HepG2 (cell line): ENCODE measurements around the gene FBXL12. TPM values are rescaled to one million over a fixed set of nuclear protein-coding genes. Genes with fewer than 3 reads are reported as not detected.

Experiments
- ATF1 ChIP-seq: IDR thresholded peaks from 2 replicates; pipeline ENCODE4 v1.6.1; 2016; ENCODE audit warnings: mild to moderate bottlenecking, control low read depth
- CHD2 ChIP-seq: IDR thresholded peaks from 2 replicates; pipeline ENCODE4 v1.6.1; 2011; ENCODE audit warnings: low read depth, low read length, improper control_type of control experiment
- FOXO1 ChIP-seq: sonication (generic); formaldehyde crosslinking; IDR thresholded peaks from 2 replicates; pipeline ENCODE4 v1.4.0; 2020; ENCODE audit warnings: missing genetic modification reagents
- HNRNPUL1 ChIP-seq: fragments of 200-400 bp; formaldehyde crosslinking; IDR thresholded peaks from 2 replicates; pipeline ENCODE4 v1.6.1; 2017; ENCODE audit warnings: low read depth, mild to moderate bottlenecking, low read length, moderate library complexity
- NFRKB ChIP-seq: fragments of 450-650 bp; IDR thresholded peaks from 2 replicates; pipeline ENCODE4 v1.6.1; 2017
- RXRA ChIP-seq: sonication (generic); formaldehyde crosslinking; IDR thresholded peaks from 2 replicates; pipeline ENCODE4 v1.5.1; 2020; ENCODE audit warnings: missing genetic modification reagents
- SMAD3 ChIP-seq: sonication (generic); formaldehyde crosslinking; IDR thresholded peaks from 2 replicates; pipeline ENCODE4 v1.4.0; 2020; ENCODE audit warnings: missing genetic modification reagents
- TRAFD1 ChIP-seq: sonication (generic); formaldehyde crosslinking; IDR thresholded peaks from 2 replicates; pipeline ENCODE4 v1.5.1; 2020; ENCODE audit warnings: missing genetic modification reagents, mild to moderate bottlenecking, borderline replicate concordance
- ZFP36L2 ChIP-seq: sonication (generic); formaldehyde crosslinking; IDR thresholded peaks from 2 replicates; pipeline ENCODE4 v1.4.0; 2020; ENCODE audit warnings: missing genetic modification reagents
- ZMYM2 ChIP-seq: sonication (generic); formaldehyde crosslinking; IDR thresholded peaks from 2 replicates; pipeline ENCODE4 v1.8.0; 2022; ENCODE audit warnings: mild to moderate bottlenecking, missing genetic modification reagents
- ZNF383 ChIP-seq: sonication (generic); formaldehyde crosslinking; IDR thresholded peaks from 2 replicates; pipeline ENCODE4 v1.4.0; 2020; ENCODE audit warnings: missing genetic modification reagents, mild to moderate bottlenecking, borderline replicate concordance
- ZNF484 ChIP-seq: sonication (generic); formaldehyde crosslinking; IDR thresholded peaks from 2 replicates; pipeline ENCODE4 v1.5.1; 2020; ENCODE audit warnings: mild to moderate bottlenecking, low read depth, missing genetic modification reagents, borderline replicate concordance
- ZNF569 ChIP-seq: sonication (generic); formaldehyde crosslinking; IDR thresholded peaks from 2 replicates; pipeline ENCODE4 v1.5.0; 2020; ENCODE audit warnings: mild to moderate bottlenecking, missing genetic modification reagents, moderate library complexity, borderline replicate concordance
- ZNF607 ChIP-seq: sonication (generic); formaldehyde crosslinking; IDR thresholded peaks from 2 replicates; pipeline ENCODE4 v1.5.1; 2020; ENCODE audit warnings: missing genetic modification reagents, mild to moderate bottlenecking, borderline replicate concordance
- polyA plus RNA-seq, 8 experiments: library from polyadenylated mRNA; depleted of rRNA in 3 of 8; stranded (reverse) in 7 of 8; unstranded in 1 of 8; fragments of >200 nt; fragmentation: Illumina TruSeq in 4 of 8; extraction: Trizol in 4 of 8; gene quantifications; 2 replicates each; pipeline versions ENCODE4 v1.2.1 to v1.2.3, GENCODE V29; 2011 to 2016; ENCODE audit warnings: low read depth in 4 of 8, missing spikeins in 1 of 8, mixed read lengths in 1 of 8; ENCODE audit not compliant: insufficient read depth in 1 of 8
- total RNA-seq, 5 experiments: library from RNA; depleted of rRNA; stranded (reverse); fragments of >200 nt; fragmentation: Illumina TruSeq; extraction: Trizol; gene quantifications; 2 replicates each; pipeline ENCODE4 v1.2.3, GENCODE V29; 2016; ENCODE audit warnings: low read depth in 1 of 5
- TF ChIP-seq, protein P1 (sequence below): sonication (generic); formaldehyde crosslinking; IDR thresholded peaks from 2 replicates; pipeline ENCODE4 v1.5.0; 2020; ENCODE audit warnings: mild to moderate bottlenecking, missing genetic modification reagents, borderline replicate concordance
- TF ChIP-seq, protein P2 (sequence below): IDR thresholded peaks from 2 replicates; pipeline ENCODE4 v1.6.1; 2016; ENCODE audit warnings: mild to moderate bottlenecking, missing biosample characterization, missing genetic modification reagents
- TF ChIP-seq, protein P3 (sequence below): IDR thresholded peaks from 2 replicates; pipeline ENCODE4 v1.6.1; 2012; ENCODE audit warnings: inconsistent platforms

FBXL12 gene
- total and polyA plus RNA-seq, 2 of the 13 experiments (the other 11 are each of a cell fraction or from before 2014, with no cell fraction given), result 20.4 to 23.1 TPM

DNA sequence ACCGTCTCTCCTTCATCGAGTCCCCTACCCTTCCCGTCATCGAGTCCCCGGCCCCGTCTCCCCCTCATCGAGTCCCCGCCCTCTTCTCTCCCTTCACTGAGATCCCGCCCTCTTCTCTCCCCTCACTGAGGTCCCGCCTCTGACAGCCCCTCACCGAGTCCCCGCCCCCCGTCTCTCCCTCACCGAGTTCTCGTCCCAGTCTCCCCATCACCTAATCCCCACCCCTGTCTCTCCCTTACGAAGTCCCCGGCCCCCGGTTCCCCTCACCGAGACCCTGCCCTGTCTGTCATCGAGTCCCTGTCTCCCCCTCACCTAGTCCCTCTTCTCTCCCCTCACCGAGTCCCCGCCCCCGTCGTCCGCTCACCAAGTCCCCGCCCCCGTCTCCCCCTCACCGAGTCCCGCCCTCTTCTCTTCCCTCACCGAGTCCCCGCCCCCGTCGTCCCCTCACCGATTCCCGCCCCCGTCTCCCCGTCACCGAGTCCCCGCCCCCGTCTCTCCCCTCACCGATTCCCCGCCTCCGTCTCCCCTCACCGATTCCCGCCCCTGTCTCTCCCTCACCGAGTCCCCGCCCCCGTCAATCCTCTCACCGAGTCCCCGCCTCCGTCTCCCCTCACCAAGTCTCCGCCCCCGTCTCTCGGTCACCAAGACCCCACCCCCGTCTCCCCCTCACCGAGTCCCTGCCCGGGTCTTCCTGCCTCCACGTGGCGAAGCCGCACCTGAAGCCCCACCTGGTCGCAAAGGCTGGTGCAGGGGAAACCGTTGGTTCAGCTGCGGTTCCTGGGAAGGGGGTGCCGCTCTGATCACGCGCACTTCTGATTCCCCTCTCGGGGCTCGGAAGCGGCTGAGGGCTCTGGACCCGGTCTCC lies 26.4 kb downstream of the FBXL12 start (continued):
- TF ChIP-seq, protein P1, sequence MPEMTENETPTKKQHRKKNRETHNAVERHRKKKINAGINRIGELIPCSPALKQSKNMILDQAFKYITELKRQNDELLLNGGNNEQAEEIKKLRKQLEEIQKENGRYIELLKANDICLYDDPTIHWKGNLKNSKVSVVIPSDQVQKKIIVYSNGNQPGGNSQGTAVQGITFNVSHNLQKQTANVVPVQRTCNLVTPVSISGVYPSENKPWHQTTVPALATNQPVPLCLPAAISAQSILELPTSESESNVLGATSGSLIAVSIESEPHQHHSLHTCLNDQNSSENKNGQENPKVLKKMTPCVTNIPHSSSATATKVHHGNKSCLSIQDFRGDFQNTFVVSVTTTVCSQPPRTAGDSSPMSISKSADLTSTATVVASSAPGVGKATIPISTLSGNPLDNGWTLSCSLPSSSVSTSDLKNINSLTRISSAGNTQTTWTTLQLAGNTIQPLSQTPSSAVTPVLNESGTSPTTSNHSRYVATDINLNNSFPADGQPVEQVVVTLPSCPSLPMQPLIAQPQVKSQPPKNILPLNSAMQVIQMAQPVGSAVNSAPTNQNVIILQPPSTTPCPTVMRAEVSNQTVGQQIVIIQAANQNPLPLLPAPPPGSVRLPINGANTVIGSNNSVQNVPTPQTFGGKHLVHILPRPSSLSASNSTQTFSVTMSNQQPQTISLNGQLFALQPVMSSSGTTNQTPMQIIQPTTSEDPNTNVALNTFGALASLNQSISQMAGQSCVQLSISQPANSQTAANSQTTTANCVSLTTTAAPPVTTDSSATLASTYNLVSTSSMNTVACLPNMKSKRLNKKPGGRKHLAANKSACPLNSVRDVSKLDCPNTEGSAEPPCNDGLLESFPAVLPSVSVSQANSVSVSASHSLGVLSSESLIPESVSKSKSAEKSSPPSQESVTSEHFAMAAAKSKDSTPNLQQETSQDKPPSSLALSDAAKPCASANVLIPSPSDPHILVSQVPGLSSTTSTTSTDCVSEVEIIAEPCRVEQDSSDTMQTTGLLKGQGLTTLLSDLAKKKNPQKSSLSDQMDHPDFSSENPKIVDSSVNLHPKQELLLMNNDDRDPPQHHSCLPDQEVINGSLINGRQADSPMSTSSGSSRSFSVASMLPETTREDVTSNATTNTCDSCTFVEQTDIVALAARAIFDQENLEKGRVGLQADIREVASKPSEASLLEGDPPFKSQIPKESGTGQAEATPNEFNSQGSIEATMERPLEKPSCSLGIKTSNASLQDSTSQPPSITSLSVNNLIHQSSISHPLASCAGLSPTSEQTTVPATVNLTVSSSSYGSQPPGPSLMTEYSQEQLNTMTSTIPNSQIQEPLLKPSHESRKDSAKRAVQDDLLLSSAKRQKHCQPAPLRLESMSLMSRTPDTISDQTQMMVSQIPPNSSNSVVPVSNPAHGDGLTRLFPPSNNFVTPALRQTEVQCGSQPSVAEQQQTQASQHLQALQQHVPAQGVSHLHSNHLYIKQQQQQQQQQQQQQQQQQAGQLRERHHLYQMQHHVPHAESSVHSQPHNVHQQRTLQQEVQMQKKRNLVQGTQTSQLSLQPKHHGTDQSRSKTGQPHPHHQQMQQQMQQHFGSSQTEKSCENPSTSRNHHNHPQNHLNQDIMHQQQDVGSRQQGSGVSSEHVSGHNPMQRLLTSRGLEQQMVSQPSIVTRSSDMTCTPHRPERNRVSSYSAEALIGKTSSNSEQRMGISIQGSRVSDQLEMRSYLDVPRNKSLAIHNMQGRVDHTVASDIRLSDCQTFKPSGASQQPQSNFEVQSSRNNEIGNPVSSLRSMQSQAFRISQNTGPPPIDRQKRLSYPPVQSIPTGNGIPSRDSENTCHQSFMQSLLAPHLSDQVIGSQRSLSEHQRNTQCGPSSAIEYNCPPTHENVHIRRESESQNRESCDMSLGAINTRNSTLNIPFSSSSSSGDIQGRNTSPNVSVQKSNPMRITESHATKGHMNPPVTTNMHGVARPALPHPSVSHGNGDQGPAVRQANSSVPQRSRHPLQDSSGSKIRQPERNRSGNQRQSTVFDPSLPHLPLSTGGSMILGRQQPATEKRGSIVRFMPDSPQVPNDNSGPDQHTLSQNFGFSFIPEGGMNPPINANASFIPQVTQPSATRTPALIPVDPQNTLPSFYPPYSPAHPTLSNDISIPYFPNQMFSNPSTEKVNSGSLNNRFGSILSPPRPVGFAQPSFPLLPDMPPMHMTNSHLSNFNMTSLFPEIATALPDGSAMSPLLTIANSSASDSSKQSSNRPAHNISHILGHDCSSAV (CRISPR knock-in tag), result no peak
- TF ChIP-seq ZNF484 (CRISPR knock-in tag) (no peak), FOXO1 (CRISPR knock-in tag) (no peak), NFRKB (no peak), ZNF383 (CRISPR knock-in tag) (no peak), TRAFD1 (CRISPR knock-in tag) (no peak), HNRNPUL1 (no peak), ZNF607 (CRISPR knock-in tag) (no peak), CHD2 (no peak), ATF1 (no peak), ZNF569 (CRISPR knock-in tag) (no peak), SMAD3 (CRISPR knock-in tag) (no peak), ZMYM2 (CRISPR knock-in tag) (no peak), ZFP36L2 (CRISPR knock-in tag) (no peak), RXRA (CRISPR knock-in tag) (no peak)
- TF ChIP-seq, protein P2, sequence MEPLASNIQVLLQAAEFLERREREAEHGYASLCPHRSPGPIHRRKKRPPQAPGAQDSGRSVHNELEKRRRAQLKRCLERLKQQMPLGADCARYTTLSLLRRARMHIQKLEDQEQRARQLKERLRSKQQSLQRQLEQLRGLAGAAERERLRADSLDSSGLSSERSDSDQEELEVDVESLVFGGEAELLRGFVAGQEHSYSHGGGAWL (CRISPR knock-in tag), result no peak
- TF ChIP-seq, protein P3, sequence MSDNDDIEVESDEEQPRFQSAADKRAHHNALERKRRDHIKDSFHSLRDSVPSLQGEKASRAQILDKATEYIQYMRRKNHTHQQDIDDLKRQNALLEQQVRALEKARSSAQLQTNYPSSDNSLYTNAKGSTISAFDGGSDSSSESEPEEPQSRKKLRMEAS, result peak; percentile 77
